GM12891 (cell line): ENCODE data around the gene PGGT1B.

Experiments used
- PAX5 ChIP-seq: IDR thresholded peaks from 2 replicates; pipeline ENCODE4 v1.6.1; 2011; ENCODE audit warnings: low read length, moderate library complexity, mild to moderate bottlenecking; ENCODE audit not compliant: insufficient read depth, severe bottlenecking
- POLR2A ChIP-seq: IDR thresholded peaks from 2 replicates; pipeline ENCODE4 v1.6.1; 2011; ENCODE audit warnings: low read depth, low read length, control low read depth
- POLR2AphosphoS5 ChIP-seq: IDR thresholded peaks from 2 replicates; pipeline ENCODE4 v1.6.1; 2011; ENCODE audit warnings: low read depth, low read length, control low read depth
- POU2F2 ChIP-seq: IDR thresholded peaks from 2 replicates; pipeline ENCODE4 v1.6.1; 2011; ENCODE audit warnings: low read depth, mild to moderate bottlenecking, control low read depth, low read length, moderate library complexity
- SPI1 ChIP-seq: IDR thresholded peaks from 2 replicates; pipeline ENCODE4 v1.6.1; 2011; ENCODE audit warnings: low read depth, low read length, control low read depth
- TAF1 ChIP-seq: IDR thresholded peaks from 2 replicates; pipeline ENCODE4 v1.6.1; 2011; ENCODE audit warnings: low read depth, low read length, control low read depth

DNA sequence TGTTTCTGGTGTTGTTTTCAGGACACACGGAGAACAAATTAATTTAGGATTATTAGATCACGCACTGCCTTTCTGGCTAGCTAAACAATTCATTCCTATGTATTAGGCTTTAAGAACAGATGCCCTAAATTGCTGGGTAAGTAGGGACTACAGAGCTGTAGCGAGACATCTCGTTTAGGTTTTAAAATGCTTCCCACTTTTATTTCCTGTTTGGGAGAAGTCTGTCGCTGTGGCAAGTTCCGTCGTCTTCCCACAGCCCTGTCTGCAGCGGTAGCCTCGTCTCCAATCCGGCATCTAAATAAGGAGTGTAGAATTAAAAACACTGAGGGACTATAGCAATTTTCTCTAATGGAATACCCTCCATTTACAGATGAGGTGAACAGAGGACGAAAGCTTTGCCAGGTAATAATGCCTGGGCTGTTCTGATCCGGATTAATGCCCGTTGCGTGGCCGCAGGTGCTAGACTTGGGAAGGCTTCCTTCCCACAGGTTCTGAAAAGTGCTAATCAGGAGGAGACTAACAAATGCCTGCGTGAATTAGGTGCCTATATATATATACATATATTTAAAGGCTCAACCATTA is 91.7 kb downstream of the PGGT1B start:
- no peak for TF ChIP-seq POLR2A
- no peak for TF ChIP-seq POLR2AphosphoS5
- TF ChIP-seq TAF1 = no peak
- TF ChIP-seq PAX5 = no peak
- no peak for TF ChIP-seq SPI1
- no peak for TF ChIP-seq POU2F2
